LoVo (cell line): ENCODE measurements around the gene AZIN2.
A peak's percentile ranks its signal among the peaks of the same experiment; 100 is the strongest.
"Not testable (repeated sequence)": the region's sequence is repeated elsewhere in the genome, so short reads cannot be mapped to it uniquely, and the experiment has no call there.

Experiments used
- DNase-seq: peaks from one replicate; pipeline ENCODE4 v3.0.0-alpha.2; 2016; ENCODE audit warnings: low spot score

The AZIN2 gene

GRCh38 chr1:33080885-33081553, at the start of gene AZIN2:
Gene AZIN2, plus strand, starts transcription at chr1:33081153. Its CDS starts 1,097 bp downstream, at chr1:33082250.
- peak; percentile 93 for DNase-seq

GRCh38 chr1:33031506-33031905, 49.4 kb upstream of the AZIN2 start:
- DNase-seq: no peak

- no peak for DNase-seq
These were observed 48.7 kb upstream of the AZIN2 start for GRCh38 chr1:33032126-33032869.

- DNase-seq: peak; percentile 41
These were observed 44.9 kb upstream of the AZIN2 start for GRCh38 chr1:33036051-33036525.

- peak; percentile 97 for DNase-seq
These were observed 44.1 kb upstream of the AZIN2 start, which contains the start of gene AK2 for GRCh38 chr1:33036526-33037503. Gene AK2, minus strand, starts transcription at chr1:33036883. Its CDS starts 55 bp downstream, at chr1:33036828.

GRCh38 chr1:33039840-33040239, 41.1 kb upstream of the AZIN2 start:
- no peak for DNase-seq

- DNase-seq: no peak
These were observed 39.9 kb upstream of the AZIN2 start for GRCh38 chr1:33041026-33041425.

GRCh38 chr1:33042831-33043230, 38.1 kb upstream of the AZIN2 start:
- DNase-seq: no peak

GRCh38 chr1:33043267-33044092, 37.5 kb upstream of the AZIN2 start:
- DNase-seq: no peak

- peak; percentile 46 for DNase-seq
These were observed 35.7 kb upstream of the AZIN2 start for GRCh38 chr1:33045246-33045645.

GRCh38 chr1:33045814-33046213, 35.1 kb upstream of the AZIN2 start:
- DNase-seq: no peak

GRCh38 chr1:33046234-33046633, 34.7 kb upstream of the AZIN2 start:
- DNase-seq: not testable (repeated sequence)

GRCh38 chr1:33047290-33047689, 33.7 kb upstream of the AZIN2 start:
- no peak for DNase-seq

- DNase-seq: no peak
These were observed 33.1 kb upstream of the AZIN2 start for GRCh38 chr1:33047839-33048305.

- DNase-seq: no peak
These were observed 32.5 kb upstream of the AZIN2 start for GRCh38 chr1:33048426-33048825.

GRCh38 chr1:33049371-33049770, 31.6 kb upstream of the AZIN2 start:
- no peak for DNase-seq

GRCh38 chr1:33050221-33051076, 30.5 kb upstream of the AZIN2 start:
- DNase-seq: peak; percentile 76

- DNase-seq: peak; percentile 79
These were observed 25.5 kb upstream of the AZIN2 start for GRCh38 chr1:33055210-33056008.

- no peak for DNase-seq
These were observed 24.5 kb upstream of the AZIN2 start for GRCh38 chr1:33056426-33056825.
